Measurements from ENCODE around the gene POLR3G.

DNA sequence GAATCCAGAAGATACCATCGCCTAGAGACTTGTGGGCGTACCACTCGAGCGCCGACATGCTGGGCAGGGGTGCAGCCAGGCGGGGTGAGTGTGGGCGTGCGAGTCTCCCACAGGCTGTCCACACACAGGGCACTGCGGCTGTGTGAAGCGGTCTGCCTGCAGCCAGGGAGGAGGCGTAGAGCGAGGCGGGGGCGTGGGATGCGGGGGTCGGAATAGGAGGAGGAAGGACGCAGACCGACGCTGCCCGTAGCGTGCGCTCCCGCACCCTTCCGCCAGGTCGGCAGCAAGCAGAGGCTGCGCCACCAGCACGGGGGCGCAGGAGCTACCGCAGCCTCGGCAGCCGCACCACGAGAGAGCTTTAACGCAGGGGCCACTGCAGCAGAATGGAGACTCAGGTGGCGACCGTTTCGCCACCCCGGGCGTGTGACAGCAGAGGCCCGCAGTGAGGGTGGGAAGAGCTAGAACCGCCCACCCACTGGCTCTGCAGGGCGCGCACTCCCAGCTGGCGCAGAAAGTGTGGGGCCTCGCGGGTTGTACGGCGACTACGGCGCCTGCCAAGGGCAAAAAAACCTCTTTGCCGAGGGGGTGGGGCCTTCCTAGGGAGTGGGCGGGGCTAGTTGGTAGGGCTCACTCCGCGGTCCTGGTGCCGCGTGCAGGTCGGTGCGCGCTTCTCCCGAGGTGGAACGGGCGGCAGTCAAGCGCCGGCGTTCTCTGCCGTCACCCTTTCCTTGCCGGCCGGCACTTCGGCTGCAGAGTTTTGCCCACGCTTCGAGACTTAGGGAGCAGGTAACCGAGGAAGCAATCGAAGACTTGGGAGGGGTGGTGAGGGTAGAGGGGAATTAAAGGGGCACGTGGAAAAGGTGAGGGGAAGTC lies at the start of gene POLR3G, which contains the start of gene MBLAC2:
- TF ChIP-seq EZH2 (IDR thresholded peaks at IDR 0.05; ENCODE audit: insufficient read depth, poor library complexity, severe bottlenecking): no peak
- TF ChIP-seq EZH2phosphoT487 (IDR thresholded peaks at IDR 0.05; ENCODE audit: insufficient read depth, low read depth): no peak
